Trophoblast cell (in vitro differentiated cells and primary cell): ENCODE data around the gene ITPR1.

Experiments used
- DNase-seq, 2 donors: peaks; one replicate each; pipeline ENCODE4 v3.0.0-alpha.2; 2016
- H2AFZ ChIP-seq: 2 replicates; pipeline ENCODE4 v1.6.1; 2013; ENCODE audit warnings: low read length, moderate library complexity, mild to moderate bottlenecking; ENCODE audit not compliant: insufficient read depth, poor library complexity
- H2AK5ac ChIP-seq: 2 replicates; pipeline ENCODE4 v1.6.1; 2013; ENCODE audit warnings: mild to moderate bottlenecking, low read length
- H2BK120ac ChIP-seq: 2 replicates; pipeline ENCODE4 v1.6.1; 2013; ENCODE audit warnings: low read length, mild to moderate bottlenecking, moderate library complexity; ENCODE audit not compliant: insufficient read depth, poor library complexity
- H2BK12ac ChIP-seq: 2 replicates; pipeline ENCODE4 v1.6.1; 2013; ENCODE audit warnings: mild to moderate bottlenecking, low read length, moderate library complexity
- H2BK5ac ChIP-seq: 2 replicates; pipeline ENCODE4 v1.6.1; 2013; ENCODE audit warnings: low read length, low read depth, moderate library complexity, mild to moderate bottlenecking; ENCODE audit not compliant: poor library complexity
- H3K14ac ChIP-seq: 2 replicates; pipeline ENCODE4 v1.6.1; 2013; ENCODE audit warnings: mild to moderate bottlenecking, low read length
- H3K18ac ChIP-seq: 2 replicates; pipeline ENCODE4 v1.6.1; 2013; ENCODE audit warnings: mild to moderate bottlenecking, low read length
- H3K23ac ChIP-seq: 2 replicates; pipeline ENCODE4 v1.6.1; 2013; ENCODE audit warnings: low read length
- H3K27ac ChIP-seq: 2 replicates; pipeline ENCODE4 v1.5.1; 2013; ENCODE audit warnings: low read depth, mild to moderate bottlenecking, inconsistent platforms, low read length, moderate library complexity
- H3K27me3 ChIP-seq: 2 replicates; pipeline ENCODE4 v1.6.1; 2013; ENCODE audit warnings: inconsistent platforms, mild to moderate bottlenecking, low read length, moderate library complexity; ENCODE audit not compliant: insufficient read depth
- H3K36me3 ChIP-seq, 2 experiments: 1 replicate in 1 of 2; 2 replicates in 1 of 2; pipeline ENCODE4 v1.6.1; 2013; ENCODE audit warnings: low read length in 2 of 2, mild to moderate bottlenecking in 2 of 2, moderate library complexity in 1 of 2; ENCODE audit not compliant: insufficient read depth in 2 of 2, control insufficient read depth in 1 of 2
- H3K4ac ChIP-seq: 2 replicates; pipeline ENCODE4 v1.6.1; 2013; ENCODE audit warnings: low read depth, mild to moderate bottlenecking, low read length, moderate library complexity
- H3K4me1 ChIP-seq, 2 experiments: 1 replicate in 1 of 2; 2 replicates in 1 of 2; pipeline ENCODE4 v1.6.1; 2013; ENCODE audit warnings: low read length in 2 of 2, mild to moderate bottlenecking in 2 of 2, moderate library complexity in 1 of 2; ENCODE audit not compliant: insufficient read depth in 2 of 2, control insufficient read depth in 1 of 2
- H3K4me2 ChIP-seq: 2 replicates; pipeline ENCODE4 v1.6.1; 2013; ENCODE audit warnings: inconsistent platforms, mild to moderate bottlenecking, low read length, moderate library complexity
- H3K4me3 ChIP-seq: 2 replicates; pipeline ENCODE4 v1.5.1; 2013; ENCODE audit warnings: mild to moderate bottlenecking, low read depth, low read length, inconsistent platforms
- H3K79me1 ChIP-seq: one replicate; pipeline ENCODE4 v1.6.1; 2013; ENCODE audit warnings: low read length
- H3K79me2 ChIP-seq: 2 replicates; pipeline ENCODE4 v1.6.1; 2013; ENCODE audit warnings: low read length, mild to moderate bottlenecking; ENCODE audit not compliant: control insufficient read depth, insufficient read depth, poor library complexity
- H3K9ac ChIP-seq: 2 replicates; pipeline ENCODE4 v1.6.1; 2013; ENCODE audit warnings: mild to moderate bottlenecking, low read length
- H3K9me3 ChIP-seq: 2 replicates; pipeline ENCODE4 v1.6.1; 2013; ENCODE audit warnings: low read depth, mild to moderate bottlenecking, control low read depth, inconsistent platforms, low read length; ENCODE audit not compliant: insufficient read depth
- H4K12ac ChIP-seq: 2 replicates; pipeline ENCODE4 v1.6.1; 2013; ENCODE audit warnings: low read depth, mild to moderate bottlenecking, low read length, moderate library complexity
- H4K8ac ChIP-seq: 2 replicates; pipeline ENCODE4 v1.6.1; 2013; ENCODE audit warnings: low read depth, mild to moderate bottlenecking, low read length, moderate library complexity
- H4K91ac ChIP-seq: one replicate; pipeline ENCODE4 v1.6.1; 2013; ENCODE audit warnings: low read depth, mild to moderate bottlenecking, low read length, moderate library complexity
- WGBS: extraction: QIAGEN DNeasy Blood & Tissue Kit; methylation state at CpG from one replicate; pipeline ENCODE4 v1.1.7; 2013; ENCODE audit warnings: missing lambda C conversion rate; ENCODE audit not compliant: insufficient read length, insufficient coverage; ENCODE audit errors: extremely low coverage; 5-methylcytosine and 5-hydroxymethylcytosine counted together

The ITPR1 gene

DNA sequence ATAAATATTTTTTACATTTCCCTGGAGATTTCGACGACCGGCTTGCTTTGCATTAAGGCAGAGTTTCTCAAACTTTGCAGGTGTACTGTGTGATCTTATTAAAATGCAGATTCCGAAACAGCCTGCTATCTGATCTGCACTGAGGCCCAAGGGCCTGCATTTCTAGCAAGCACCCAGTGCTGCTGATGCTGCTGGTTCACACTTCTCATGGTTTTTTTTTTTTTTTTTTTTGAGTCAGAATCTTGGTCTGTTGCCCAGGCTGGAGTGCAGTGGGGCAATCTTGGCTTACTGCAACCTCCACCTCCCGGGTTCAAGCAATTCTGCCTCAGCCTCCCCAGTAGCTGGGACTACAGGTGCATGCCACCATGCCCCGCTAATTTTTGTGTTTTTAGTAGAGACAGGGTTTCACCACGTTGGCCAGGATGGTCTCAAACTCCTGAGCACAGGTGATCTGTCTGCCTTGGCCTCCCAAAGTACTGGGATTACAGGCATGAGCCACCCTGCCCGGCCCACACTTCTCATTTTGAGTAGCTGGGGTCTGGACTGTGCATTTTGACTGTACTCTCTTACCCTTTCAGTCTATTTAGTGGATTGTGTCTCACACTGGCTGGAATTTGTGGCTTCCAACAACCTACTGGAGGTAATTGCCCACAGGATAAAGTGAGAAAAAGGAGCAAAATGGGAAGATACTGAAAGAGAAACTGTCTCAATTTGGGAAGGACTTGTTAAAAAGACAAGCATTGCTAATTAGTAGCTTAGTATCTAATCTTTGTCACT is 94.1 kb downstream of the ITPR1 start:
- Histone ChIP-seq H3K4ac (no peak overlapping the region), H2BK12ac (no peak overlapping the region), H3K9ac (no peak overlapping the region), H4K8ac (no peak overlapping the region), H4K12ac (no peak overlapping the region), H3K27me3 (no peaks in the 10 kb centered on the region), H3K4me1 (peaks cover 3 to 7% of the 10 kb centered on the region in 2 experiments), H3K79me1 (no peaks in the 10 kb centered on the region), H2BK5ac (no peak overlapping the region), H3K9me3 (no peaks in the 10 kb centered on the region), H3K18ac (no peak overlapping the region), H3K27ac (no peak overlapping the region), H2AFZ (no peak overlapping the region), H3K36me3 (no peaks in the 10 kb centered on the region), H3K4me2 (no peak overlapping the region), H3K23ac (no peak overlapping the region), H2BK120ac (no peak overlapping the region), H4K91ac (no peak overlapping the region), H3K79me2 (no peaks in the 10 kb centered on the region), H3K4me3 (no peak overlapping the region), H3K14ac (no peak overlapping the region), H2AK5ac (no peak overlapping the region)
- no peak for DNase-seq
- WGBS: no CpG with 5 or more reads among the region's 8 CpGs

DNA sequence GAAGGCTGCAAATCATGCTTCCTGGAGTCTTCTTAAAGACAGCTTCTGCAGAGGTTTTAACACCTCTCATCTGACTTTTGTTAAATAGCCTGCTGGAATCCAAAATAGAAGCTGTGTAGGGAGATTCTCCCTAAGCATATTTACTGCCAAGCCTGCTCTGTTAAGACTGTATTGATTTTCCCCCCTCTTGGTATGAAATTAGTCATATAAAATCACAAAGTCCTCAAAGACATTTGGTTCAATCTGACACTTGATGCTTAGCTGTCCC is 94.6 kb downstream of the ITPR1 start:
- Histone ChIP-seq H3K14ac (no peak overlapping the region), H3K27ac (no peak overlapping the region)
- no peak for DNase-seq

DNA sequence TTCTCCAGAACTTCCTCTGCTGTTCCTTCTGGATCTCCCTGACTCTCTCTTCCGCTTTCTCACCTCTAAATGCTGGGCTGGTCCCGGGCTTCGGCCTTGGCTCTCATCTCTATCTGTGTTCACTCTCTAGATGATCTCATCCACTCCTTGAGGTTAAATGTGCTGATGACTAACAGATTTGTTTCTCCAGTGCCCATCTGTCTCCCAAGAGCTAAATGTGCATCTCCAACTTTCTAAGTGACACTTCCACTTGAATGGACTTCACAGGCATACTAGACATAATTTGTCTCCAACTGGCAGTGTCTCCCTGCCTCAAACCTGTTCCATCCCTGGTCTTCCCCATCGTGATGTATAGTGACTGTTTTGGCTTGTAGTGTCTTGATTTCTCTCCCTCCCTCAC is 95.3 kb downstream of the ITPR1 start:
- no peak overlapping the region for H2AK5ac ChIP-seq
- no peaks in the 10 kb centered on the region for H3K9me3 ChIP-seq
- no peak overlapping the region for H4K8ac ChIP-seq
- H3K4ac ChIP-seq: no peak overlapping the region
- no peak overlapping the region for H2BK120ac ChIP-seq
- H3K27me3 ChIP-seq: no peaks in the 10 kb centered on the region
- H3K79me2 ChIP-seq: no peaks in the 10 kb centered on the region
- no peak overlapping the region for H3K27ac ChIP-seq
- no peak overlapping the region for H4K12ac ChIP-seq
- no peak for DNase-seq
- H2BK12ac ChIP-seq: no peak overlapping the region
- no peak overlapping the region for H2AFZ ChIP-seq
- H3K14ac ChIP-seq: no peak overlapping the region
- no peak overlapping the region for H3K18ac ChIP-seq
- no peak overlapping the region for H3K4me2 ChIP-seq
- H3K4me3 ChIP-seq: no peak overlapping the region
- H2BK5ac ChIP-seq: no peak overlapping the region
- no peak overlapping the region for H3K23ac ChIP-seq
- WGBS: no CpG with 5 or more reads among the region's 4 CpGs
- H4K91ac ChIP-seq: no peak overlapping the region
- peaks cover 0 to 3% of the 10 kb centered on the region in 2 experiments for H3K4me1 ChIP-seq
- no peak overlapping the region for H3K9ac ChIP-seq
- H3K79me1 ChIP-seq: no peaks in the 10 kb centered on the region
- no peaks in the 10 kb centered on the region for H3K36me3 ChIP-seq

More for the DNA sequence above, 94.6 kb downstream of the ITPR1 start:
- Histone ChIP-seq H3K18ac (no peak overlapping the region), H3K4ac (no peak overlapping the region), H4K12ac (no peak overlapping the region), H3K79me2 (no peaks in the 10 kb centered on the region), H2BK120ac (no peak overlapping the region), H3K36me3 (no peaks in the 10 kb centered on the region), H2BK5ac (no peak overlapping the region), H3K9ac (no peak overlapping the region), H3K9me3 (no peaks in the 10 kb centered on the region), H3K4me1 (peaks cover 0 to 6% of the 10 kb centered on the region in 2 experiments), H2BK12ac (no peak overlapping the region), H3K4me2 (no peak overlapping the region), H2AFZ (no peak overlapping the region), H4K8ac (no peak overlapping the region), H3K4me3 (no peak overlapping the region), H3K79me1 (no peaks in the 10 kb centered on the region), H2AK5ac (no peak overlapping the region), H3K23ac (no peak overlapping the region), H3K27me3 (no peaks in the 10 kb centered on the region), H4K91ac (no peak overlapping the region)

DNA sequence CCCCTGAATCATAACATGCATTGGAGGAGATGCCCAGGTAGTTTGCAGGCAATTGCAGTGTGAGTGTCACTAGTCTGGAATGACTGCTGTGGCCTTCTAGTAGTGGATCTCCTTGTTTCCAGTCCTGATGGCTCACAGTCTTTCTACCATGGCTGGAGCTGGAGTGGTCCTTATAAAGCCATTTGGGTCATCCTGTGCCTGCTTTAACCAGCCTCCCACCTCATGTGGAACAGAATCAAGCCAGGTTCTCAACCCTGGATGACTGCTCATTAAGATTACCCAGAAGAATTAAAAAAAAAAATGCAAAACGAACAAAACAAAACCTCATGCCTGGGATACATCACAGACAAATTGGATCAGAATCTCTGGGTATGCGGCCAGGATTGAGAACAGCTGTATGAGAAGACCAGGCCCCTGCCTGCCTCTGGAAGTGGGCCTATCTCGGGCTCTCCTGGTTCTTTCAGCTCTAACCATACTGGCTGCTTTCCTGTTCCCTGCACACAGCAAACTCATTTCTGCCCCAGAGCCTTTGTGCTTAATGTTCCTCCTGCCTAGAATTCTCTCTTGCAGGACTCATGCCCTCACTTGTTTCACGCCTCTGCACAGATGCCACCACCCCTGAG is 96.4 kb downstream of the ITPR1 start:
- H4K12ac ChIP-seq: no peak overlapping the region
- no peak for DNase-seq
- WGBS: no CpG with 5 or more reads among the region's 4 CpGs
- H3K18ac ChIP-seq: no peak overlapping the region
- no peak overlapping the region for H3K27ac ChIP-seq
- H3K4ac ChIP-seq: no peak overlapping the region
- H2AK5ac ChIP-seq: no peak overlapping the region
- no peak overlapping the region for H2AFZ ChIP-seq
- no peak overlapping the region for H2BK120ac ChIP-seq
- no peak overlapping the region for H3K23ac ChIP-seq
- H3K4me3 ChIP-seq: no peak overlapping the region
- H4K91ac ChIP-seq: no peak overlapping the region
- H4K8ac ChIP-seq: no peak overlapping the region
- no peak overlapping the region for H3K14ac ChIP-seq
- no peak overlapping the region for H3K4me2 ChIP-seq
- H2BK5ac ChIP-seq: no peak overlapping the region
- no peaks in the 10 kb centered on the region for H3K4me1 ChIP-seq
- H3K79me2 ChIP-seq: no peaks in the 10 kb centered on the region
- no peaks in the 10 kb centered on the region for H3K9me3 ChIP-seq
- no peaks in the 10 kb centered on the region for H3K27me3 ChIP-seq
- H3K79me1 ChIP-seq: no peaks in the 10 kb centered on the region
- H3K9ac ChIP-seq: no peak overlapping the region
- no peaks in the 10 kb centered on the region for H3K36me3 ChIP-seq
- no peak overlapping the region for H2BK12ac ChIP-seq
